ENCODE data around the gene SPOCK2. TPM values are rescaled to one million over a fixed set of nuclear protein-coding genes. Genes with fewer than 3 reads are reported as not detected.

SPOCK2 gene
- total RNA-seq, 1 experiment from 2014 or later = 0.33 TPM

GRCh38 chr10:72095195-72095594 is 6.8 kb upstream of the SPOCK2 start:
- no peak overlapping the region for H2AFZ ChIP-seq (ENCODE audit: low read length)
- ChIA-PET POLR2A (ENCODE audit: unreplicated experiment) (no interaction called here), CTCF (no interaction called here)
- DNase-seq = no peak
- H3K9me3 ChIP-seq (ENCODE audit: low read length) = no peaks in the 10 kb centered on the region
- H3K9ac ChIP-seq (ENCODE audit: low read length) = no peak overlapping the region
- no peaks in the 10 kb centered on the region for H3K27me3 ChIP-seq (ENCODE audit: low read length)
- peaks cover 36% of the 10 kb centered on the region for H3K4me1 ChIP-seq (ENCODE audit: insufficient read depth, low read length)
- no TSS peak for BruUV-seq (replicated peaks)
- H3K4me3 ChIP-seq (ENCODE audit: low read length) = no peak overlapping the region
- intact Hi-C loops (cut with micrococcal nuclease) = no loop called here
- no peak for ATAC-seq
- H3K79me2 ChIP-seq (ENCODE audit: low read length) = no peaks in the 10 kb centered on the region
- TF ChIP-seq EZH2 (IDR thresholded peaks at IDR 0.05; ENCODE audit: low read length, unreplicated experiment) (no peak), EZH2phosphoT487 (IDR thresholded peaks at IDR 0.05; ENCODE audit: borderline replicate concordance, low read length) (no peak)
- TF ChIP-seq, protein P1, sequence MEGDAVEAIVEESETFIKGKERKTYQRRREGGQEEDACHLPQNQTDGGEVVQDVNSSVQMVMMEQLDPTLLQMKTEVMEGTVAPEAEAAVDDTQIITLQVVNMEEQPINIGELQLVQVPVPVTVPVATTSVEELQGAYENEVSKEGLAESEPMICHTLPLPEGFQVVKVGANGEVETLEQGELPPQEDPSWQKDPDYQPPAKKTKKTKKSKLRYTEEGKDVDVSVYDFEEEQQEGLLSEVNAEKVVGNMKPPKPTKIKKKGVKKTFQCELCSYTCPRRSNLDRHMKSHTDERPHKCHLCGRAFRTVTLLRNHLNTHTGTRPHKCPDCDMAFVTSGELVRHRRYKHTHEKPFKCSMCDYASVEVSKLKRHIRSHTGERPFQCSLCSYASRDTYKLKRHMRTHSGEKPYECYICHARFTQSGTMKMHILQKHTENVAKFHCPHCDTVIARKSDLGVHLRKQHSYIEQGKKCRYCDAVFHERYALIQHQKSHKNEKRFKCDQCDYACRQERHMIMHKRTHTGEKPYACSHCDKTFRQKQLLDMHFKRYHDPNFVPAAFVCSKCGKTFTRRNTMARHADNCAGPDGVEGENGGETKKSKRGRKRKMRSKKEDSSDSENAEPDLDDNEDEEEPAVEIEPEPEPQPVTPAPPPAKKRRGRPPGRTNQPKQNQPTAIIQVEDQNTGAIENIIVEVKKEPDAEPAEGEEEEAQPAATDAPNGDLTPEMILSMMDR (conservative IDR thresholded peaks at IDR 0.05; ENCODE audit: low read depth, low read length) = no peak
- no peaks in the 10 kb centered on the region for H3K9me2 ChIP-seq (replicated peaks; ENCODE audit: low read length)
- H3K27ac ChIP-seq (ENCODE audit: low read length) = no peak overlapping the region
- no peaks in the 10 kb centered on the region for H4K20me1 ChIP-seq (ENCODE audit: low read length)
- no peaks in the 10 kb centered on the region for H3K36me3 ChIP-seq (ENCODE audit: low read depth, low read length)
- H3K4me2 ChIP-seq (ENCODE audit: low read length) = no peak overlapping the region
- H3F3A ChIP-seq (ENCODE audit: low read length, unreplicated experiment) = peaks cover 19% of the 10 kb centered on the region

- Histone ChIP-seq H3K4me3 (ENCODE audit: low read length) (no peak overlapping the region), H3K27me3 (ENCODE audit: low read length) (no peaks in the 10 kb centered on the region), H3K79me2 (ENCODE audit: low read length) (no peaks in the 10 kb centered on the region), H3K9ac (ENCODE audit: low read length) (no peak overlapping the region), H3K9me3 (ENCODE audit: low read length) (no peaks in the 10 kb centered on the region), H3K9me2 (replicated peaks; ENCODE audit: low read length) (no peaks in the 10 kb centered on the region), H4K20me1 (ENCODE audit: low read length) (no peaks in the 10 kb centered on the region), H3K27ac (ENCODE audit: low read length) (no peak overlapping the region), H2AFZ (ENCODE audit: low read length) (no peak overlapping the region), H3F3A (ENCODE audit: low read length, unreplicated experiment) (peaks cover 19% of the 10 kb centered on the region), H3K36me3 (ENCODE audit: low read depth, low read length) (no peaks in the 10 kb centered on the region), H3K4me1 (ENCODE audit: insufficient read depth, low read length) (peaks cover 36% of the 10 kb centered on the region), H3K4me2 (ENCODE audit: low read length) (no peak overlapping the region)
- CTCF ChIA-PET = no interaction called here
- ATAC-seq (no peak), DNase-seq (no peak)
- intact Hi-C loops (cut with micrococcal nuclease) = no loop called here
- POLR2A ChIA-PET (ENCODE audit: unreplicated experiment) = no interaction called here
- TF ChIP-seq, protein P1 (conservative IDR thresholded peaks at IDR 0.05; ENCODE audit: low read depth, low read length) = no peak
- no peak for TF ChIP-seq EZH2phosphoT487 (IDR thresholded peaks at IDR 0.05; ENCODE audit: borderline replicate concordance, low read length)
- no peak for TF ChIP-seq EZH2 (IDR thresholded peaks at IDR 0.05; ENCODE audit: low read length, unreplicated experiment)
- no TSS peak for BruUV-seq (replicated peaks)
Measured at GRCh38 chr10:72094574-72094973, 6.2 kb upstream of the SPOCK2 start.

DNA sequence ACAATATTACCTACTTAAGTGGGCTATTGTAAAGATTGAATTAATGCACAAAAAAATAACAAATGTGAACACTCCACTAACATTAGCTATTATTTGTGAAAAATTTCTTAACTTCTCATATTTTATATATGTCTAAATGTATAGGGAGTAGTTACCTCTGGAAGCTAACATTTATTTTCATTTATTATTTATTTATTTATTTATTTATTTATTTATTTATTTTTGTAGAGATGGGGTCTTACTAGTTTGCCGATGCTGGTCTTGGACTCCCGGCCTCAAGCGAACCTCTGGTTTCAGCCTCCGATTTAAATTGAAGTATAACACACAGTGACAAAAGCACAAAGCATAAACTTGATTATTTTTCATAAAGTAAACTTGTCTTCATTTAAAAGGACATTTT is 5.1 kb upstream of the SPOCK2 start:
- Histone ChIP-seq H3K79me2 (ENCODE audit: low read length) (no peaks in the 10 kb centered on the region), H3K27me3 (ENCODE audit: low read length) (no peaks in the 10 kb centered on the region), H3K9me2 (replicated peaks; ENCODE audit: low read length) (no peaks in the 10 kb centered on the region), H3K9me3 (ENCODE audit: low read length) (no peaks in the 10 kb centered on the region), H3F3A (ENCODE audit: low read length, unreplicated experiment) (peaks cover 12% of the 10 kb centered on the region), H3K9ac (ENCODE audit: low read length) (no peak overlapping the region), H2AFZ (ENCODE audit: low read length) (no peak overlapping the region), H4K20me1 (ENCODE audit: low read length) (no peaks in the 10 kb centered on the region), H3K27ac (ENCODE audit: low read length) (no peak overlapping the region), H3K4me3 (ENCODE audit: low read length) (no peak overlapping the region), H3K4me1 (ENCODE audit: insufficient read depth, low read length) (peaks cover 27% of the 10 kb centered on the region), H3K4me2 (ENCODE audit: low read length) (no peak overlapping the region), H3K36me3 (ENCODE audit: low read depth, low read length) (no peaks in the 10 kb centered on the region)
- no TSS peak for BruUV-seq (replicated peaks)
- TF ChIP-seq, protein P1 (conservative IDR thresholded peaks at IDR 0.05; ENCODE audit: low read depth, low read length) = no peak
- TF ChIP-seq EZH2phosphoT487 (IDR thresholded peaks at IDR 0.05; ENCODE audit: borderline replicate concordance, low read length) (no peak), EZH2 (IDR thresholded peaks at IDR 0.05; ENCODE audit: low read length, unreplicated experiment) (no peak)
- ATAC-seq (no peak), DNase-seq (no peak)
- intact Hi-C loops (cut with micrococcal nuclease) = no loop called here
- POLR2A ChIA-PET (ENCODE audit: unreplicated experiment) = interaction anchor here (0.7 kb wide), 1 partner anchor 123 kb away, joined by 5 read pairs; no protein-coding TSS in a partner anchor
- CTCF ChIA-PET = no interaction called here
